ENCODE measurements around the gene PEX26. TPM values are rescaled to one million over a fixed set of nuclear protein-coding genes. Genes with fewer than 3 reads are reported as not detected.
"Not testable (repeated sequence)": the region's sequence is repeated elsewhere in the genome, so short reads cannot be mapped to it uniquely, and the experiment has no call there.

The PEX26 gene
- 24.9 TPM for total RNA-seq
- long read RNA-seq, full-length matches to known transcripts: 3 of 16 reads
- long read RNA-seq, partial matches to known transcripts: 2 of 16 reads
- long read RNA-seq, other reads (novel, unspliced or antisense): 11 of 16 reads

GRCh38 chr22:18077639-18078328 is at the start of gene PEX26:
PEX26 (plus strand) TSS chr22:18077990; CDS start chr22:18078377, 387 bp downstream.
- peak; percentile 97 for DNase-seq (ENCODE audit: low spot score)
- intact Hi-C loops (cut with DNase I): loop anchor here (2.0 to 5.0 kb wide), 4 partner anchors 55 to 335 kb away; partner anchors contain the start of gene MICAL3

GRCh38 chr22:18028817-18029527 is 48.8 kb upstream of the PEX26 start:
- intact Hi-C loops (cut with DNase I): no loop called here

GRCh38 chr22:18029686-18030267 is 48.0 kb upstream of the PEX26 start:
- DNase-seq (ENCODE audit: low spot score): no peak
- intact Hi-C loops (cut with DNase I): loop anchor here (5.0 kb wide), 1 partner anchor 38 kb away; no protein-coding TSS in a partner anchor

More at GRCh38 chr22:18028817-18029527, 48.8 kb upstream of the PEX26 start:
- DNase-seq (ENCODE audit: low spot score): no peak

- no peak for DNase-seq (ENCODE audit: low spot score)
- intact Hi-C loops (cut with DNase I): loop anchor here (5.0 kb wide), 1 partner anchor 35 kb away; no protein-coding TSS in a partner anchor
Observed at GRCh38 chr22:18031695-18032454, 45.9 kb upstream of the PEX26 start.

- intact Hi-C loops (cut with DNase I): loop anchor here (5.0 kb wide), 1 partner anchor 35 kb away; no protein-coding TSS in a partner anchor
- no peak for DNase-seq (ENCODE audit: low spot score)
Observed at GRCh38 chr22:18032455-18033101, 45.2 kb upstream of the PEX26 start.

GRCh38 chr22:18033204-18033998 is 44.4 kb upstream of the PEX26 start:
- no peak for DNase-seq (ENCODE audit: low spot score)
- intact Hi-C loops (cut with DNase I): loop anchor here (5.0 kb wide), 1 partner anchor 34 kb away; no protein-coding TSS in a partner anchor

GRCh38 chr22:18034076-18034475 is 43.7 kb upstream of the PEX26 start:
- intact Hi-C loops (cut with DNase I): loop anchor here (5.0 kb wide), 1 partner anchor 33 kb away; no protein-coding TSS in a partner anchor
- DNase-seq (ENCODE audit: low spot score): no peak

- DNase-seq (ENCODE audit: low spot score): no peak
- intact Hi-C loops (cut with DNase I): no loop called here
Observed at GRCh38 chr22:18035751-18036150, 42.0 kb upstream of the PEX26 start.

- intact Hi-C loops (cut with DNase I); DNase-seq (ENCODE audit: low spot score): not testable (repeated sequence)
Observed at GRCh38 chr22:18040898-18041297, 36.9 kb upstream of the PEX26 start.

- DNase-seq (ENCODE audit: low spot score): no peak
- intact Hi-C loops (cut with DNase I): no loop called here
Observed at GRCh38 chr22:18042685-18043084, 35.1 kb upstream of the PEX26 start.

GRCh38 chr22:18044548-18045271 is 33.1 kb upstream of the PEX26 start:
- intact Hi-C loops (cut with DNase I): no loop called here
- DNase-seq (ENCODE audit: low spot score): peak; percentile 87

- no peak for DNase-seq (ENCODE audit: low spot score)
- intact Hi-C loops (cut with DNase I): no loop called here
Observed at GRCh38 chr22:18045794-18046193, 32.0 kb upstream of the PEX26 start.

- DNase-seq (ENCODE audit: low spot score): no peak
- intact Hi-C loops (cut with DNase I): no loop called here
Observed at GRCh38 chr22:18048041-18048440, 29.7 kb upstream of the PEX26 start.

- intact Hi-C loops (cut with DNase I): no loop called here
- no peak for DNase-seq (ENCODE audit: low spot score)
Observed at GRCh38 chr22:18048441-18048898, 29.3 kb upstream of the PEX26 start.

- intact Hi-C loops (cut with DNase I): no loop called here
- DNase-seq (ENCODE audit: low spot score): no peak
Observed at GRCh38 chr22:18050065-18050464, 27.7 kb upstream of the PEX26 start.

- intact Hi-C loops (cut with DNase I): not testable (repeated sequence)
Observed at GRCh38 chr22:18051113-18051512, 26.7 kb upstream of the PEX26 start.

GRCh38 chr22:18053216-18053946 is 24.4 kb upstream of the PEX26 start:
- DNase-seq (ENCODE audit: low spot score); intact Hi-C loops (cut with DNase I): not testable (repeated sequence)

More at GRCh38 chr22:18051113-18051512, 26.7 kb upstream of the PEX26 start:
- DNase-seq (ENCODE audit: low spot score): not testable (repeated sequence)

All from cardiac septum (tissue), 1 donor.